Small intestine (tissue), 7 donors: Measurements from ENCODE around the gene ALDH3A1. TPM values are rescaled to one million over a fixed set of nuclear protein-coding genes. Genes with fewer than 3 reads are reported as not detected.

ENCODE experiments used
- DNase-seq, 2 donors: peaks; one replicate each; pipeline versions ENCODE4 v3.0.0 to v3.0.0-alpha.2; 2013
- FAIRE-seq: peaks from 2 replicates; lab custom pipeline; 2012; peaks lifted over from hg19 to GRCh38; lab: Jason Lieb, UNC
- H3K27ac ChIP-seq, 3 donors: one replicate each; pipeline ENCODE4 v1.5.1; 2013; ENCODE audit warnings: low read length in 2 of 3, mild to moderate bottlenecking in 2 of 3, control low read depth in 1 of 3, inconsistent platforms in 1 of 3, low read depth in 1 of 3, moderate library complexity in 1 of 3
- H3K27me3 ChIP-seq, 3 donors: one replicate each; pipeline ENCODE4 v1.6.1; 2013; ENCODE audit warnings: low read length in 3 of 3, inconsistent platforms in 1 of 3; ENCODE audit not compliant: control insufficient read depth in 3 of 3, insufficient read depth in 3 of 3
- H3K36me3 ChIP-seq, 3 donors: one replicate each; pipeline ENCODE4 v1.6.1; 2013; ENCODE audit warnings: low read length in 3 of 3, inconsistent platforms in 1 of 3, low read depth in 1 of 3, mild to moderate bottlenecking in 1 of 3, moderate library complexity in 1 of 3; ENCODE audit not compliant: control insufficient read depth in 3 of 3, insufficient read depth in 2 of 3
- H3K4me1 ChIP-seq, 3 donors: one replicate each; pipeline ENCODE4 v1.6.1; 2013; ENCODE audit warnings: low read length in 2 of 3, inconsistent platforms in 1 of 3, low read depth in 1 of 3, mild to moderate bottlenecking in 1 of 3, moderate library complexity in 1 of 3; ENCODE audit not compliant: control insufficient read depth in 3 of 3, insufficient read depth in 2 of 3
- H3K4me3 ChIP-seq, 3 donors: one replicate each; pipeline ENCODE4 v1.5.1; 2013; ENCODE audit warnings: low read length in 3 of 3, control low read depth in 1 of 3, inconsistent platforms in 1 of 3, low read depth in 1 of 3, mild to moderate bottlenecking in 1 of 3, moderate library complexity in 1 of 3
- H3K9me3 ChIP-seq, 2 donors: one replicate each; pipeline ENCODE4 v1.6.1; 2013; ENCODE audit warnings: low read depth in 1 of 2, low read length in 1 of 2; ENCODE audit not compliant: control insufficient read depth in 2 of 2, insufficient read depth in 1 of 2
- WGBS, 3 donors: extraction: QIAGEN DNeasy Blood & Tissue Kit; methylation state at CpG; one replicate each; pipeline ENCODE4 v1.1.7; 2013; 5-methylcytosine and 5-hydroxymethylcytosine counted together
- polyA plus RNA-seq, 4 donors: library from polyadenylated mRNA; stranded (reverse) in 3 of 4; unstranded in 1 of 4; fragments of 200-250 nt in 3 of 4; fragments of 120-200 nt in 1 of 4; gene quantifications; one replicate each; pipeline versions ENCODE4 v1.2.1 to v1.2.3, GENCODE V29; 2013
- donor health status: healthy with polysubstance abuse.
- donor health status: control.
- donor health status: control.
- donor health status: Bipolar disorder and iron deficiency.
- donor health status: healthy.

ALDH3A1 gene
- polyA plus RNA-seq, 4 donors, result 0.92 to 5.8 (median 3.1) TPM

- Histone ChIP-seq H3K9me3 (no peaks in the 10 kb centered on the region), H3K36me3 (peaks cover 0 to 19% (median 0%) of the 10 kb centered on the region in 3 donors), H3K4me3 (no peak overlapping the region), H3K4me1 (no peaks in the 10 kb centered on the region), H3K27me3 (no peaks in the 10 kb centered on the region), H3K27ac (no peak overlapping the region)
- no peak for DNase-seq
- WGBS, 3 donors, result 90 to 93% (median 93%) methylated on average over 6 of the region's 6 CpGs
- FAIRE-seq, result no peak
These were observed 25.4 kb upstream of the ALDH3A1 start for GRCh38 chr17:19773534-19773933.

GRCh38 chr17:19771971-19772630 lies 24.0 kb upstream of the ALDH3A1 start:
- no peak for FAIRE-seq
- Histone ChIP-seq H3K27me3 (no peaks in the 10 kb centered on the region), H3K4me3 (no peak overlapping the region), H3K36me3 (peaks cover 0 to 16% (median 0%) of the 10 kb centered on the region in 3 donors), H3K27ac (no peak overlapping the region), H3K4me1 (no peaks in the 10 kb centered on the region), H3K9me3 (no peaks in the 10 kb centered on the region)
- 53 to 66% (median 55%) methylated on average over 7 of the region's 7 CpGs for WGBS, 3 donors
- no peak for DNase-seq

- WGBS, 3 donors, result 78 to 93% (median 84%) methylated on average over 6 of the region's 6 CpGs
- no peaks in the 10 kb centered on the region for H3K4me1 ChIP-seq
- H3K27ac ChIP-seq, result no peak overlapping the region
- peaks cover 0 to 12% (median 0%) of the 10 kb centered on the region in 3 donors for H3K36me3 ChIP-seq
- no peaks in the 10 kb centered on the region for H3K9me3 ChIP-seq
- no peak overlapping the region for H3K4me3 ChIP-seq
- DNase-seq (no peak), FAIRE-seq (no peak)
- no peaks in the 10 kb centered on the region for H3K27me3 ChIP-seq
These were observed 23.1 kb upstream of the ALDH3A1 start for GRCh38 chr17:19770985-19771735.

- DNase-seq, result no peak
- Histone ChIP-seq H3K4me3 (no peak overlapping the region), H3K9me3 (no peaks in the 10 kb centered on the region), H3K4me1 (no peaks in the 10 kb centered on the region), H3K27ac (no peak overlapping the region), H3K27me3 (no peaks in the 10 kb centered on the region), H3K36me3 (peaks cover 0 to 11% (median 0%) of the 10 kb centered on the region in 3 donors)
- FAIRE-seq, result no peak
- 81 to 84% (median 82%) methylated on average over 7 of the region's 7 CpGs for WGBS, 3 donors
These were observed 22.0 kb upstream of the ALDH3A1 start for GRCh38 chr17:19769946-19770652.

GRCh38 chr17:19768046-19768782 lies 20.1 kb upstream of the ALDH3A1 start:
- H3K36me3 ChIP-seq, result peaks cover 0 to 11% (median 0%) of the 10 kb centered on the region in 3 donors
- H3K27ac ChIP-seq, result no peak overlapping the region
- H3K4me1 ChIP-seq, result no peaks in the 10 kb centered on the region
- no peak for FAIRE-seq
- no peaks in the 10 kb centered on the region for H3K27me3 ChIP-seq
- DNase-seq, result no peak
- no peaks in the 10 kb centered on the region for H3K9me3 ChIP-seq
- no peak overlapping the region for H3K4me3 ChIP-seq
- WGBS, 3 donors, result 57 to 71% (median 64%) methylated on average over 10 of the region's 10 CpGs

DNA sequence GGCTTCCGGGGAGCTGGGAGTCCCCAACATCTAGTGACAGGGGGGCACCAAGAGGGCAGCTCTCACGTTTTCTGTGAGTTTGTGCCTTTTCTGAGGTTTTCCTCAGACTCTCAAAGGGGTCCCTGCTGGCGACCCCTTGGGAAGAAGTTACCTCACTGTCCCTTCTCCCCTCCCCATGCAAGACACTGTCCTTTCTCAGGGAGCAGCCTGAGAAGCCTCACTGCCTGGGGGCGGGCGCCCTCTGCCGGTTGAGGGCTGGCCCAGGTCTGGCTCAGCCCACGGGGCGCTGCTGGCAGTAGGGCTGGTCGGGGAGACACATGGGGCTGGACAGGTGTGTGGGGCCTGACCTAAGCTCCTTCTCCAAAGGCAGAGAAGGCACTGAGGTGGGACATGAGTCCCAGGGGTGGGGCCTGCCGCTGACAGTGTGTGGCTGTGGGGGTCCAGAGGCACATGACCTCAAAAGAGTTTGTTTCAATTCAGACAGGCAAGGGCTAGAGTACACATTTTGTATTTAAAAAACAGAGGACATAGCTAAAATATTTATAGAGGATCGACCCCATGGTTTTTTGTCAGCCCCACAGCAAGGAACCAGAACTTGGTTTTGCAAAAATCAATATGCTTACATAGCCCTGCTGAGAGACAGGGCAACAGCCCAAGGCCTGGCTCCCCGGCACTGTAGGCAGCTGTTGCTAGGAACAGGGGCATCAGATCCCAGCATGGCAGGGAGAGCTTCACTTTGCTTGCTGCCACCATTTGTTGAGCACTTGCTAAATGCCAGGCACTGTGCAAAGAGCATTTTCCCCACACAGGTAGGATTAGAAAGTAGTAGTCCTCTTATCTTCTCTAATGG lies 18.5 kb upstream of the ALDH3A1 start:
- no peak for FAIRE-seq
- 17 to 19% (median 18%) methylated on average over 12 of the region's 12 CpGs for WGBS, 3 donors
- Histone ChIP-seq H3K27ac (no peak overlapping the region), H3K4me3 (no peak overlapping the region), H3K4me1 (no peaks in the 10 kb centered on the region), H3K36me3 (peaks cover 0 to 4% (median 0%) of the 10 kb centered on the region in 3 donors), H3K27me3 (no peaks in the 10 kb centered on the region), H3K9me3 (no peaks in the 10 kb centered on the region)
- peak; percentile 71 to 81 for DNase-seq

DNA sequence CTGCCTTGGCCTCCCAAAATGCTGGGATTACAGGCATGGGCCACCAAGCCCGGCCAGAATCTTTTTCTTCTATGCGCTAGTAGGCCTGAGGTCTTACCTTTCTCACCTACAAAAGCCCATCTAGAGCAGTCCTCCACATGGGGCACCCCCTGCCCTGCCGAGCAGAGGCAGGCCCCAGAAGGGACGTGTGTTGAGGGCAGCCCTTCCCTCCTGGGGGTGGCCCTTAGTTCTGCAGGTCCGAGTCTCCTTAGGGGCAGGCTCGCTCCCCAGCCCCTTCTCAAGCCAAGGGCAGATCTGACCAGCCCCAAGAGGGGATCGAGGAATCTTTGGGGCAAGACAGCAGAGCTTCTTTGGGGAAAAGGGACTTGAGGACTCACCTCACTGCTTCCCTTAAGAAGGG lies 17.9 kb upstream of the ALDH3A1 start:
- H3K4me1 ChIP-seq, result no peaks in the 10 kb centered on the region
- DNase-seq, result no peak
- H3K27ac ChIP-seq, result no peak overlapping the region
- no peak for FAIRE-seq
- H3K27me3 ChIP-seq, result no peaks in the 10 kb centered on the region
- H3K36me3 ChIP-seq, result peaks cover 0 to 3% (median 0%) of the 10 kb centered on the region in 3 donors
- no peaks in the 10 kb centered on the region for H3K9me3 ChIP-seq
- no peak overlapping the region for H3K4me3 ChIP-seq
- 72 to 77% (median 76%) methylated on average over 7 of the region's 7 CpGs for WGBS, 3 donors
